Stimulated activated CD8-positive, alpha-beta memory T cell treated with anti-CD3 and anti-CD28 coated beads, Interleukin-12 subunit alpha, Interleukin-12 subunit beta, amount 100 ng/mL, for 1 hour (primary cell): Measurements from ENCODE around the gene METTL24.
"Not testable (repeated sequence)": the region's sequence is repeated elsewhere in the genome, so short reads cannot be mapped to it uniquely, and the experiment has no call there.

Experiments used
- DNase-seq: peaks from one replicate; pipeline ENCODE4 v3.0.0-alpha.2; 2020; ENCODE audit warnings: low read depth

Gene METTL24

DNA sequence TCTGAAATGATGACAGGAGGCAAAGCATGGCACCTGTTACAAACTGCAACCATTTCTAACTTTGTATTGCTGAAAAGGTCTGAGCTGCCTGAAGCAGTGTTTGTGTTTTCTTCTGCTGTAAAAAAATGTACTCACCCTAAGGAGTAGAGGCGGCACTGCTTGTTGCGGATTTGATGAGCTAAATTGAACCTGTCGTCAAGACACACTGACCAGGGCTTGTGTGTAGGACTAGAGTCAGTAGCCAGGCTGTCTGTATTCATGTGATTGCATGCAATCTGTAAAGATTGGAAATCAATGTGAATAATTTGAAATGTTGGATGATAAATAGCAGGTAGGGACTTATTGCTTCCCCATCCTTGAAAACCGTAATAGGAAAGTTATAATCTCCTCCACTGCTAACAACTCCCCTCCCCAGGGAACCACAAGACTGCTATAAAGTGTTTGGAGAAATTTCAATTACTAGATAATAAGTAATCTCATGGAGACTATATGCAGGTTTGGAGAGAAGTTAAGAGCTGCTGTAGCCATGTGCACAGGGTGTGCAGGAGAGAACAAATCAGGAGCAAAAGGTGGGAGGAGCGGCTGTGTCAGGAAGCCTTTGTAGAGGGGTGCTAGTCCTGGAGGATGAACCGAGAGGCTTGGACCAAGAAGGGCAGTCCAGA is 42.8 kb downstream of the METTL24 start:
- DNase-seq, result no peak

DNA sequence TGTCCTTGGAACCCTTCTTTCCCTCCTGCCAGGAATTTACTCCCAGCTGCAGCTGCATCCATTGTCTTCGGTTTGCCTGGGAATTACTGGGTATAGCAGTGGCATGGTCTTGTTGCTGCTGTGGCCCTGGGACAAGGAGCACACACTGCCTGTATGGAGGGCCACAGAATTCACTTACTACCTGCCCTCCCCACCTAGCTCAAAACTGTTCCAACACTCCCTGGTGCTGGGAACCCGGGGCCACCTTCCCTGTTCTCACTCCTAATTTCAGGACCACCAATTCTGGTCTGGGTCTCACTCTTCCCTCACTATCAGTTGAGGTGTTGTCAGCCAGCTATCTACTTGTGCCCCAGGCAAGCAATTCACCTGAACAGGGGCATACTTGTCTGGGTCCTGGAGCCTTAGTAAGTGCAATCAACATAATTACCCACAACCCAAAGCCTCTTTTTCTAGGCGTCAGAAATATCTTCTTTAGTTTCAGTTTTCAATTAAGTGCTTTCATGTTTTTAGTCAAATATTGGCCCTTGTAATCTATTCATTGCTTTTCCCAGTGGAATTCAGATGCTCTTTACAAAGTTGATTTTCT is 47.2 kb downstream of the METTL24 start:
- DNase-seq, result no peak

DNA sequence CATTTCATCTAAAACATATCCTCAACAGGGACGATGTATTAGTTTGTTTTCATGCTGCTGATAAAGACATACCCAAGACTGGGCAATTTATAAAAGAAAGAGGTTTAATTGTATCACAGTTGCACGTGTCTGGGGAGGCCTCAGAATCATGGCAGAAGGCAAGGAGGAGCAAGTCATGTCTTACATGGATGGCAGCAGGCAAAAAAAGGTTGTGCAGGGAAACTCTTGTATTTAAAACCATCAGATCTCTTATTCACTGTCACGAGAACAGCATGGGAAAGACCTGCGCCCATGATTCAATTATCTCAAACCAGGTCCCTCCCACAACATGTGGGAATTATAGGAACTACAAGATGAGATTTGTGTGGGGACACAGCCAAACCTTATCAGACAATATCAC is 48.7 kb downstream of the METTL24 start:
- not testable (repeated sequence) for DNase-seq

DNA sequence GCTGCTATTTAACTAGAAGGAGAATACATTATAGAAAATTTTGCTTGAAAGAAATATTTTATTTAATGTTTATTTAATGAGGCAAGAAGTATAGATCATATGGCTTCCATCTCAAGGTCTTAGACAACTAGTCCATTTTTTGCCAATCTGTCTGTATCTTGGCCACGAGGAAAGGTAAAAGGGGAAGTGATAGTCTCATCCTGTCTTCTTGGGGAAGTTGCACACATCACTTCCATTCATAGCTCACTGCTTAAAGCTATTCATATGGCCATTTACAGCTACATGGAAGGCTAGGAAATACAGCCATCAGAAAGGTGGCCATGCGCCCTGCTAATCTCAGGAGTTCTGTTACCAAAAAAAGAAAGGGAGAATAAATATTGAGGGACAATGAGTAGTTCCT is 50.8 kb downstream of the METTL24 start:
- no peak for DNase-seq

DNA sequence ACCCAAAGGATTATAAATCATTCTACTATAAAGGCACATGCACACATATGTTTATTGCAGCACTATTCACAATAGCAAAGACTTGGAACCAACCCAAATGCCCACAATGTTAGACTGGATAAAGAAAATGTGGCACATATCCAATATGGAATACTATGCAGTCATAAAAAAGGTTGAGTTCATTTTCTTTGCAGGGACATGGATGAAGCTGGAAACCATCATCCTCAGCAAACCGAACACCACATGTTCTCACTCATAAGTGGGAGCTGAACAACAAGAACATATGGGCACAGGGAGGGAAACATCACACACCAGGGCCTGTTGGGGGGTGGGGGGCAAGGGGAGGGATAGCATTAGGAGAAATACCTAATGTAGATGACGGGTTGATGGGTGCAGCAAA is 52.3 kb downstream of the METTL24 start:
- not testable (repeated sequence) for DNase-seq

DNA sequence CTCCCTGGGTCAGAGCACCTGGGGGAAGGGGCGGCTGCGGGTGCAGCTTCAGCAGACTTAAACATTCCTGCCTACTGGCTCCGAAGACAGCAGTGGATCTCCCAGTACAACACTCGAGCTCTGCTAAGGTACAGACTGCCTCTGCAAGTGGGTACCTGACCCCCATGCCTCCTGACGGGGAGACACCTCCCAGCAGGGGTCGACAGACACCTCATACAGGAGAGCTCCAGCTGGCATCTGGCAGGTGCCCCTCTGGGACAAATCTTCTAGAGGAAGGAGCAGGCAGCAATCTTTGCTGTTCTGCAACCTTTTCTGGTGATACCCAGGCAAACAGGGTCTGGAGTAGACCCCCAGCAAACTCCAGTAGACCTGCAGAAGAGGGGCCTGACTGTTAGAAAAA is 54.5 kb downstream of the METTL24 start:
- not testable (repeated sequence) for DNase-seq

DNA sequence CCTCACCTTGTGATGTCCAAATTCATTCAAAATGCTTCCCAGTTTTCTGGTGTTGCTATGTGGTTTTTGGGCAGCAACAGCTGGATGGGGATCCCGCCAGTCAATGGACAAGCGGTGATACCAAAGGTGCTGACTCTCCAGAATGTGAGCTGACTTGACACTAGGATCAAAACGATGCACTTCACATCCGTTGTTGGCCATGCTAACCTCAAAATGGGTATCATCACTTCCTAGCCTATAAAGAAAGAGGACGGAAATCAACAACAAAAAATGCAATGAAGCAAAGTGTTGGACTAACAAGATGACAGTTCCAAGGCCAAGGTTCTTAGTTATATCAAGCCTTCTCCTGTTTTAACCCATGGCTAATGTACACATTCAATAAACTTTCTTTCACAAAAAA is 59.2 kb downstream of the METTL24 start:
- no peak for DNase-seq

DNA sequence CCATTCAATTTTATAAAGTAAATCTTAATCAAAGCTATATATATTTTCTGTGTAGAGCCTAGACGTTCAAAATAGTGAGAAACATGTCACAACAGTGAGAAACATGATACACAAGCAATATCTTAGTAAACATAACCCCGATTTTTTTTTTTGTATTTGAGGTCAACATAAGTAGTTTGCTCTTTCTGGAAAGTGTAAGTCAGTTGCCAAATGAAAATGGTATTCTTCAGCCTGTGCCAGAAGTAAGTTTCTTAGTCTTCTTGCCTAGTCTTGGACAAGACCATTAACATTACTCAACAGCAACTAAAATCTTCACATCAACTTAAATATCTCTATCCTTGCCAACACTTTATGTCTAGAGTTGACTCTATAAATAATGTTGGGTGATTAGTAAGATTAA is 59.7 kb downstream of the METTL24 start:
- no peak for DNase-seq

DNA sequence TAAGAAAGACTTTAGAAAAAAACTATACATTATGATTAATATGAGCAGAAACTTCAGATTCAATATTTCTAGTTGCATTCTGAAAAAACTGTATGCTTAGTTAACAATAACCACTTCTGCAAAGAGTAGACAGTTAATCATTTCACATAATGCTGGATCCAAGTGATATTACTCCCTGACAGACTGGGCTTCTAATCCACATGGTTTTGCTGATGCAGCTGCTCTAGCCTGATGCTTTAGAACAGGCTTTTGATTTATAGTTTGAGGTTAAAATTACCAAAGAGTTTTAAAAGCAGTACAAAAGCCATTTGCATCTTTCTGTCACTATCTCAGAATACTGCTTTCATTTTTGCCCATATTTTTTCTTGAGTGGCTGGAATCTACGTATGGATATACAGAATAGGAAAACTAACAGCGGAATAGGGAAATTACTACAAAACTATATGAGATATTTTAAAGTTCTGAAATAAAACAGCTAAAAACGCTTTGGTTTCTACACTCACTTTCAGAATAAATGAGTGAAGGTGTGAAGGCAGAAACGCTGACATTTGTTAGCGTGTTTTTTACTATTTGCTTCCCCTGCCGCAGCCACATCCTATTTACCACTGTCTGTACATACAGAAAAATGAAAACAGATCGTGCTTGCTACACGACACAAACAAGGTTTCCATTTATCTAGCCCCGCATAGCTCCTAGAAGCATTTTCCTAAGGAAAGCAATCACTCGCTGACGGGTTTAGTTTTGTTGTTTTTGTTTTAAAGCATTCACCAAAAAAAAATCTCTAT is 61.7 kb downstream of the METTL24 start:
- DNase-seq, result no peak

DNA sequence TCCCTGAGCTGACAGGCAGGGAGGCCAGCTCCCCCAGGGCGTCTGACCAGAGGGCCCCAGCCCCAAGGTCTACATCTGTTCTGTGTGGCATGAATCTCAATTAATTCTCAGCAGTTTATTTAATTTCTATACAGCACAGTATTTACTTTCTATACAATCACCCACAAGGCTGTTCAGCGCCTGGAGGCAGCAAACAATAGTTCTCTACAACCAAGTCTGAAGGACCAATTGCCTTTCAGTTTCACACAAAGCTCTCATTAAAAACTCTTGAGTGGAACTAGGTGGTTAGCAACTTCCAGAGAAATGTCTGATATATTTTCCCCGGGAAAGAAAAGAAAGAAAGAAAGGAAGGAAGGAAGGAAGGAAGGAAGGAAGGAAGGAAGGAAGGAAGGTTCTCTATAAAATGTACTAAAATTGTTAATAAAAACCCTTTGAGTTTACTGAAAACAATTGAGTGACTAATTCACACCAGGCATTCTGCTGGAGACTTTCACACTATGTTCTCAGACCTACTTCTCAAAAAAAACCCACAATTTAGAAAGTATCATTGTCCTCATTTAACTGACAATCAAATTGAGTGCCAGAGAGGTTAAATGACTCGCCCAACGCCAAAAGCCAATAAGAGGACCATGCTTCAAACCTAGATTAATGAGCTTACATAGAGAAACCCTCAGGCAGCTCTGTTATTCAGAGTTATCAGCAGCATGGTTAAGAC is 62.5 kb downstream of the METTL24 start:
- DNase-seq, result no peak

DNA sequence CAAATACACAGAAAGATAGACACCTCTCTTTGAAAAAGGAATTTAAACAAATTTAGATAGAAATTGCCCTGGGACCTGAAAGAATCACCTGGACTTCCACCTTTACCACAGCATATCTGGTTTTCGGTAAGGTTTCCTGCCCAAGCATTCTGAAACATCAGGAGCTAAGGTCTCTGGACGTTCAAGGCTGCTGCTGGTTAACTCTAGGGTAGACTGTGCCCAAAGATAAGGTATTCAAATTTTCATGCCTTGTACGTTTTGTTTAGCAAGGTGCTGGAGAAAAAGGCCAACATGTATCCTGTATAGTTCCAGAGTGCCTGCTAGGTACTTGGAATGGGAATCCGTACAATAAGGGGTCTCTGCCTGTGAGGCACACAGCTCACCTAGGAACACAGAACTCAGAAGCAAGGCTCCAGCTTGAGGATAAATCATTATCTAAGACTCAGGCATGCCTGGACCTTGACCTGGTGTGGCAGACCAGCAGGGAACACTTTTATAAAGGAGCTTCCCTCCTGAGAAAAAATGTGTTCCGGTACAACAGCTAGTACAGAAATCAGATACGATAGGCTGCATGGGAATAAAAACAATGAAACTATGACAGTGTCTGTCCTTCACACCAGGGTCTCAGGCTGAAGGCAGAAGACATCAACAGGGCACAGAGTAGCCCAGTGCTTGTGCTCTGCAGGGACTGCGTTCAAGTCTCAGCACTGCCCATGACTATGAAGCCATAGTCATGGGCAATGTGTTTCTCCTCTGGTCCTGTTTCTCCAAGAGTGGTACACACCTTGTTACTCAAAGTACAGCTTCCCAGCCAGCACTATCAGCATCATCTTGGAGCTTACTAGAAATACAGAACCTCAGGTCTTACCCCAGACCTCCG is 70.4 kb downstream of the METTL24 start:
- DNase-seq, result no peak

DNA sequence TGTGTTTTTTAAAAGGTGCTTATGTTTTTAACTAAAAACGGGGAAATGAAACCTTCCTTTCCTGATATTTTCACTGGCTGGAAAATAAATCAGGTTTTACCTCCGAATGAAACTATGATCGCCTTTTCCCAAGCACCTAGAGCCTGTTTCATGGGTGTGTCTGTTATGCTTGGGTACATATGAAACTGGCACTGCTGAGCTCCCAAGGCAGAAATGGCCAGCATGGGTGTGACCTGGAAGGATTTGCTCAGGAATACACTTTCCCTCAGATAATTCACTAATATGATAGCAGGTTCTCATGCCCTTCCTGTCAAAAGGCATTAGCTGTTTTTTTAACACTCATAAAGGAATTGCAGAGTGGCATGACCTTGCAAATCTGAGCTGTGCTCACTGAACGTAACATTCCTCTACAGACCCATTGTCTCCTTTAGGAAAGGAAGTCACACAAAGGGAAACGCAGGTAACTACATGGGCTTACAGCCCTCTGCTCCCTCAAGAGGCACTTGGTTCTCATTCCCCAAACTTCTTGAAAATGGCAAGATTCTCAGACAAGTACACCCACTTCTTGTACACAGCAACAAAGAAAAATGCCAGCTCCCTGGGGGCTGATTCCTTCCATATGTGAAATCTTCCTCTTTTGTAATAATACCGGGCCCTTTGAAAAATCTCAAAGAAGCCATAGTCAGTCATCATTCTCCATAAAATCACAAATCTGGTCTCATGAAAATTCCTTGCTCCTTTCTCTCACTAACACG is 72.7 kb downstream of the METTL24 start:
- no peak for DNase-seq

DNA sequence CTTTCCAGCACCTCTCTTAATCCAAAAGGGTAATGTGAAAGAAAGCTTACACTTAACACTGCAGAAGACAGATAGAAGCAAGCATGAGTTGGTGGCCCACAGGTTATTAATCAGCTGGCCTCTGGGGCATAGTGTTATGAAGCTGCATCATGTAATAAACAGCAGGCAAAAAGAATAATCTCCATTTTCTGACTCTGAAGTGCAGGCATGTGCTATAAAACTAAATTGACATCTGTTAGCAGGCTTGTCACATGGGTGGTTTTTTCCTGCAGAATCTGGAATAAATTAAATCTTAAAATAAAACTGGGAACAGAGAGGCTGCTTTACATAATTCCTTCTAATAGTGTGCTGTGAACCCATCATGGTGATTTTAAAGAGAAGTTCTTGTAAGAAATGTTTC is 73.3 kb downstream of the METTL24 start:
- no peak for DNase-seq

DNA sequence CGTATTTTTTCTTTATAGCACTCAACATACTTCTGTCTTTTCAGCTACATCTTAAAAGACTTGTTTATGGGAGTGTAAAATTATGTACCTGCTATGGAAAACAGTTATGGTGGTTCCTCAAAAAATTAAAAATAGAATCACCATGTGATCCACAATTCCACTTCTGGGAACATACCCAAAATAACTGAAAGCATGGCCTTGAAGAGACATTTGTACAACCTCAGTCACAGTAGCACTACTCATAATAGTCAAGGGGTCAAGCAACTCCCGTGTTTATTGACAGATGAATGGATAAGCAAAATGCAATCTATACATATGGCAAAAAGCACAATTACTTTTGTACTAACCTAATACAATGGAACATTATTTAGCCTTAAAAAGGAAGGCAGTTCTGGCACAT is 74.5 kb downstream of the METTL24 start:
- no peak for DNase-seq

DNA sequence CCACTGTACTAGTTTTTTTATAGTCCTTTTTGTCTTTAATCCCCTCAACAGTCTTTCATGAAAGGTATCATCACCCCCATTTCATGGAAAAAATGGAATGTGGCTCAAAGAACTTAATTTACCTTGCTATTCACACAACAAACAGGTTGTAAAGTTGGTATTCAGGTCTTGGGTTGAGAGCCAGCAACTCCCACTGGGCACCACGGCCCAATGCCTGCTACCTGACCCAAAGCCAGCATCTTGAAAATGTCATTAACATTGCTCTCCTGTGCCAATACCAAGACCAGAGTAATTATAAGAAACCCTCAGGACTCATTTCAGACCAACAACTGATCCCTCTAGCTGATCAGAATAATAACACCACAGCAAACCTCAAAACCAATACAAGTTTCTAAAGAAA is 75.7 kb downstream of the METTL24 start:
- no peak for DNase-seq

DNA sequence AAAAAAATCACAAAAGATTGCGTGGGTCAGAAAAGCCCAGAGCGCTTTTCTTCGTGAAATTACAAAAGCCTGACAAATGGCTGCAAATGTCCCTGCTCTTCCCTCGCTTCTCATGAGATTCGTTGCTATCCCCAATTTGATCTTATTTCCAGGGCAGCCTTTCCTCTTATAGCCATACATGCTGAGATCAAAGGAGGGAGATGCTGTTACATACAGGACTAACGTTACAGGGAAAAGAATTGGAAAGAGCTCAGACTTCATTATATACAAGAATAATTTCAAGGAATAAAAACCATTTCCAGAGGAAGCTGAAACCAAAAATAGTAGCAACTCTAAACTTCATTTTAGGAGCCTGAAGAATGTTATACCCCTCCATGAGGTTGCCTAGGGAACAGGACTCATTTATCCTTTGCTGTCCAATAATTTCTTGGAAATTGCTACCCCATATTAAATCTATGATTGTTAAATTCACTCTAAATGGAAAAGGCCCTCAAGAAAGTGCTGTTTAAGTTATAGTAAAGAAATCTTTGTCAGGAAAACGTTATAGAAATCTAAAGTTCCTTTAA is 81.0 kb downstream of the METTL24 start:
- no peak for DNase-seq

DNA sequence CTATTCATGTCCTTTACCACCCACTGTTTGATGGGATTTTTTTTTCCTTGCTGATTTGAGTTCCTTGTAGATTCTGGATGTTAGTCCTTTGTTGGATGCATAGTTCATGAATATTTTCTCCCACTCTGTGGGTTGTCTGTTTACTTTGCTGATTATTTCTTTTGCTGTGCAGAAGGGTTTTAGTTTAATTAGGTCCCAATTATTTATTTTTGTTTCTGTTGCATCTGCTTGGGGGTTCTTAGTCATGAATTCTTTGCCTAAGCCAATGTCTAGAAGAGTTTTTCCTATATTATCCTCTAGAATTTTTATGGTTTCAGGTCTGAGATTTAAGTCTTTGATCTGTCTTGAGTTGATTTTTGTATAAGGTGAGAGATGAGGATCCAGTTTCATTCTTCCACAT is 85.4 kb downstream of the METTL24 start:
- DNase-seq, result not testable (repeated sequence)

DNA sequence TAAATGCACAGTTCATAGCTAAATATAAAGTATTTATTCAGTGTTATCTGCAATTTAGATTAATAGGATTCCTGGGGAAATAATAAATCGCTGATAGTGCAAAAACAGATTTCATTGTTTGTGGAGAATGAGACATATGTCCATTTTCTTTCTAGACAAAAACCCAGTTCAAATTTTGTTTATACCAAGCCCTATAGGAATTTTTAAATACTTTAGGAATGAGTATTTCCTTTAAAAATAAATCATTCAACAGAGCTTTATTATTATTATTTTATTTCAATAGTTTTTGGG is 86.5 kb downstream of the METTL24 start:
- DNase-seq, result no peak

DNA sequence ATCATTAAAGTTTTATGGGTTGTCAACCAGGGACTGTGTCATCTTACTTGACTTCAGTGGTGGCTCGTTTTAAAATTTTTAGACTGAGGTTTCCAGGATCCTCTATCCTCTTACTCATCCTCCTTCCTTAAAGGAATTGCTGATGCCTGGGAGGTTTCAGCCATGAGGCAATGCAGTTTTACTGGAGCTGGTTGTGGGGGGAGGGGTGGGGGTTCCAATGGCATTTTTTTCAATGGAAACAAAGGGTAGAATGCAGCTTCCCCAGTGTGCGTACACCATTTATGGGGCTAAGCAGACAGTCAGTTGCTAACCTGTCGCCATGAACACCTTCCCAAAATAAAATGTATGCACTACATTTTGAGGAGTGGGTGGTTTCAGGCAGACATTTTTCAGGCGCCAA is 88.0 kb downstream of the METTL24 start:
- no peak for DNase-seq

DNA sequence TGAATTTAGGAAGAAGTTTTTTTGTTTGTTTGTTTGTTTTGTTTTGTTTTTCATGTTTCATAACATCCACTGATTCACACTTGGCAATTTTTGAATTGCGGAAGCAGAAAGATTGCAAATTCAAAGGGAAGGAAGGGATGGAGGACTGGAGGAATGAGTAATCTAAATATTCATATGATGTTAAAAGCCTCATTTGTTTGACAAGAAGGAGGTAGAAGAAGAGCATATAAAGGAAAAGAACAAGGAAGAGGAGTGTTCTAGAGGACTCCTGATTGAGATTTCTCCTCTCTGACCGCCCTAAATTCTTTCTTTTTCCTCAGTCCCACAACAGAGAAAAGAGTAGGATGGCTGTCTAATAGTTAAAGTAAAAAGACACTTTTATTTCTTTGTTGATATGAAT is 88.5 kb downstream of the METTL24 start:
- DNase-seq, result no peak

DNA sequence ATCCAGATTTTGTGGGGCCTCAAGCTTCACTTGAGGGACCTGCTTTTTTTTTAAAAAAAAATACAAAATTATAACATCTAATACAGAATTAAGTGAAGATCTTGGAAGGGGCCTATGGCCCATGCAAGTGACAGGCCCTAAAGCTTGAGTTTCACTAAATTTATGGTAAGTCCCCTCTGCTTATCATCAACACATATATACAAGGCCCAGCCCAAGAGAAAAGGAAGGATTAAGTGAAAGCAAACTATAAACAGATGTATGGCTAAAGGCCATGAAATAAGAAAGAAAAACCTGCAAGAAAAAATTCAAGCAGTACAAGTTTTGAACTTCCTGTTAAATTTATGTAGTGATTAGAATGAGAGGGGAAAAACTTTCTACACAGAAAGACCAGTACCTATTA is 91.2 kb downstream of the METTL24 start:
- no peak for DNase-seq
